Brain microvascular endothelial cell (primary cell): ENCODE results near the gene SMIM15.
"Not testable (repeated sequence)": the region's sequence is repeated elsewhere in the genome, so short reads cannot be mapped to it uniquely, and the experiment has no call there.

ENCODE experiments used
- DNase-seq: peaks from one replicate; pipeline ENCODE4 v3.0.0-alpha.2; 2020
- H3K27ac ChIP-seq: fragments of 250-450 bp; sonication (Bioruptor Pico); 2 replicates; pipeline ENCODE4 v1.5.1; 2020; ENCODE audit warnings: mild to moderate bottlenecking, moderate library complexity
- H3K27me3 ChIP-seq: fragments of 250-450 bp; sonication (Bioruptor Pico); replicated peaks from 2 replicates; pipeline ENCODE4 v1.5.1; 2020; ENCODE audit warnings: mild to moderate bottlenecking
- H3K36me3 ChIP-seq: fragments of 250-450 bp; sonication (Bioruptor Pico); replicated peaks from 2 replicates; pipeline ENCODE4 v1.5.1; 2020; ENCODE audit warnings: mild to moderate bottlenecking
- H3K4me3 ChIP-seq: 2 replicates; pipeline ENCODE4 v1.5.1; 2011; ENCODE audit warnings: low read depth, mild to moderate bottlenecking, control low read depth, low read length, moderate library complexity
- CTCF ChIP-seq: IDR thresholded peaks from 2 replicates; pipeline ENCODE4 v1.5.1; 2011; ENCODE audit warnings: low read depth, mild to moderate bottlenecking, moderate library complexity, low read length, control low read depth, inconsistent platforms; ENCODE audit errors: missing control alignments
- in situ Hi-C: cut with HindIII; loops from 2 replicates; pipeline ENCODE4 v1.10.0; 2017; ENCODE audit warnings: low sequenced_read_pairs, low pct_ligation_motif_present

SMIM15 gene

GRCh38 chr5:61198606-61199005, 36.3 kb upstream of the SMIM15 start:
- Histone ChIP-seq H3K27ac (no peak overlapping the region), H3K4me3 (no peak overlapping the region), H3K27me3 (no peaks in the 10 kb centered on the region), H3K36me3 (no peaks in the 10 kb centered on the region)
- DNase-seq: no peak
- no peak for TF ChIP-seq CTCF
- in situ Hi-C loops: no loop called here

- in situ Hi-C loops, H3K4me3 ChIP-seq, DNase-seq, H3K27me3 ChIP-seq, H3K27ac ChIP-seq, H3K36me3 ChIP-seq: not testable (repeated sequence)
Observed at GRCh38 chr5:61187826-61188225, 25.6 kb upstream of the SMIM15 start.

GRCh38 chr5:61187352-61187751, 25.1 kb upstream of the SMIM15 start:
- H3K4me3 ChIP-seq, H3K27ac ChIP-seq, DNase-seq, in situ Hi-C loops, H3K36me3 ChIP-seq, H3K27me3 ChIP-seq: not testable (repeated sequence)

- no peaks in the 10 kb centered on the region for H3K27me3 ChIP-seq
- DNase-seq: no peak
- TF ChIP-seq CTCF: no peak
- H3K4me3 ChIP-seq: no peak overlapping the region
- H3K27ac ChIP-seq: no peak overlapping the region
- H3K36me3 ChIP-seq: no peaks in the 10 kb centered on the region
- in situ Hi-C loops: no loop called here
Observed at GRCh38 chr5:61186634-61187033, 24.4 kb upstream of the SMIM15 start.

GRCh38 chr5:61184708-61185107, 22.4 kb upstream of the SMIM15 start:
- no peak for DNase-seq
- no peaks in the 10 kb centered on the region for H3K36me3 ChIP-seq
- no peak for TF ChIP-seq CTCF
- no peak overlapping the region for H3K4me3 ChIP-seq
- in situ Hi-C loops: no loop called here
- H3K27me3 ChIP-seq: no peaks in the 10 kb centered on the region
- no peak overlapping the region for H3K27ac ChIP-seq

GRCh38 chr5:61183538-61183937, 21.3 kb upstream of the SMIM15 start:
- TF ChIP-seq CTCF: no peak
- in situ Hi-C loops: no loop called here
- Histone ChIP-seq H3K27ac (no peak overlapping the region), H3K4me3 (no peak overlapping the region), H3K36me3 (no peaks in the 10 kb centered on the region), H3K27me3 (no peaks in the 10 kb centered on the region)
- no peak for DNase-seq

- Histone ChIP-seq H3K27me3 (no peaks in the 10 kb centered on the region), H3K36me3 (no peaks in the 10 kb centered on the region), H3K4me3 (no peak overlapping the region), H3K27ac (no peak overlapping the region)
- no peak for TF ChIP-seq CTCF
- in situ Hi-C loops: no loop called here
- DNase-seq: no peak
Observed at GRCh38 chr5:61182449-61182848, 20.2 kb upstream of the SMIM15 start.
